Transverse colon (tissue), 4 donors: ENCODE results near the gene CCDC68. TPM values are rescaled to one million over a fixed set of nuclear protein-coding genes. Genes with fewer than 3 reads are reported as not detected.

Source experiments
- DNase-seq: peaks from one replicate; pipeline ENCODE4 v3.0.0-alpha.2; 2019
- H3K27ac ChIP-seq, 4 donors: fragments of 200-600 bp; sonication (generic); 2 replicates each; pipeline ENCODE4 v1.5.1; 2016 to 2018; ENCODE audit warnings: inconsistent platforms in 4 of 4
- H3K27me3 ChIP-seq: fragments of 200-600 bp; sonication (generic); 2 replicates; pipeline ENCODE4 v1.5.1; 2017; ENCODE audit warnings: inconsistent platforms
- H3K36me3 ChIP-seq, 4 donors: fragments of 200-600 bp; sonication (generic); 2 replicates each; pipeline ENCODE4 v1.5.1; 2017 to 2019; ENCODE audit warnings: inconsistent platforms in 4 of 4
- H3K4me1 ChIP-seq, 4 donors: fragments of 200-600 bp; sonication (generic); 2 replicates each; pipeline ENCODE4 v1.5.1; 2017 to 2020; ENCODE audit warnings: inconsistent platforms in 4 of 4
- H3K4me3 ChIP-seq, 4 donors: fragments of 200-600 bp; sonication (generic); 1 replicate in 1 of 4; 2 replicates in 3 of 4; pipeline versions ENCODE4 v1.5.1 to v1.6.1; 2017 to 2019; ENCODE audit warnings: inconsistent platforms in 4 of 4
- H3K9me3 ChIP-seq, 2 donors: fragments of 200-600 bp; sonication (generic); 2 replicates each; pipeline ENCODE4 v1.5.1; 2017 to 2019; ENCODE audit warnings: inconsistent platforms in 2 of 2
- EP300 ChIP-seq: sonication (generic); formaldehyde crosslinking; IDR thresholded peaks from one replicate; pipeline ENCODE4 v1.6.1; 2017; ENCODE audit warnings: antibody characterized with exemption, low read depth
- POLR2A ChIP-seq: fragments of 450-650 bp; IDR thresholded peaks from one replicate; pipeline ENCODE4 v1.6.1; 2016; ENCODE audit warnings: antibody characterized with exemption, mild to moderate bottlenecking, moderate library complexity
- POLR2AphosphoS5 ChIP-seq, 3 donors: sonication (generic); formaldehyde crosslinking; IDR thresholded peaks; one replicate each; pipeline ENCODE4 v1.6.1; 2016; ENCODE audit warnings: antibody characterized with exemption in 3 of 3
- WGBS, 2 donors: methylation state at CpG; one replicate each; pipeline ENCODE4 v1.1.5; 2018; ENCODE audit warnings: low coverage in 1 of 2; 5-methylcytosine and 5-hydroxymethylcytosine counted together
- in situ Hi-C, 4 donors: fragments of 200-750 bp; cut with MboI; loops; one replicate each; pipeline versions ENCODE4 v1.15.0 to v1.15.1; 2017; ENCODE audit warnings: low sequenced_read_pairs in 3 of 4, low pct_ligation_motif_present in 1 of 4, low pct_unique_long_range_greater_than_20kb in 1 of 4
- intact Hi-C: fragments of 100-400 bp; cut with DNase I; formaldehyde crosslinking; loops from one replicate; pipeline ENCODE4 v1.15.1; 2023; ENCODE audit warnings: low total_unique reads
- total RNA-seq, 4 donors: library from RNA; depleted of rRNA; stranded (reverse); fragments of >200 nt; gene quantifications; one replicate each; pipeline ENCODE4 v1.1.0, GENCODE V29; 2016
- TF ChIP-seq, protein P1 (sequence below), 5 experiments: fragments of 200-600 bp in 3 of 5; fragments of 450-650 bp in 2 of 5; sonication (generic) in 3 of 5; IDR thresholded peaks; 1 replicate in 2 of 5; 2 replicates in 3 of 5; pipeline ENCODE4 v1.5.1; 2016 to 2017; ENCODE audit warnings: antibody characterized with exemption in 5 of 5, inconsistent platforms in 3 of 5, mild to moderate bottlenecking in 2 of 5, moderate library complexity in 1 of 5

CCDC68 gene
- total RNA-seq, 4 donors from 2014 or later, result 24.9 to 109 (median 78.2) TPM

DNA sequence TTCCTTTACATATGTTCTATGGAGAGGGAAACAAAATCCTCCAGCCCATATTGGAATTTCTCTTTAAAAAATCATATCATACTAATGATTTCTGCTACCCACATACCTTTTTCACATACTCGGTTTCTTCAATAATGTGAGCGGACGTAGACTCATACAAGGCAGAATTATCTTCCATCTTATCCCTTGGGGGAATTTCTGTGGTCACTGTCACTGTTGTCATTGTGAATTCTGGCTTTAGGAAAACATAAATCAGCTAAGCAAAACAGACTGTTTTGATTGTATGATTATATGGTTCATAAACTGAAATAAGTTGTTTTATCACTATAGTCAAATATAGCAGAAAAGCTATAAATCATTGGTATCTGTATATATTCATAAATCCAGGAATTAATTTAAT lies 16.7 kb downstream of the CCDC68 start:
- Histone ChIP-seq H3K4me3 (no peak overlapping the region), H3K27me3 (no peaks in the 10 kb centered on the region), H3K36me3 (no peaks in the 10 kb centered on the region), H3K9me3 (no peaks in the 10 kb centered on the region), H3K27ac (no peak overlapping the region), H3K4me1 (peaks cover 0 to 26% (median 19%) of the 10 kb centered on the region in 4 donors)
- DNase-seq, result no peak
- intact Hi-C loops (no loop called here), in situ Hi-C loops (no loop called here)
- 90 to 92% methylated on average over 3 of the region's 3 CpGs for WGBS, 2 donors
- TF ChIP-seq POLR2AphosphoS5 (IDR thresholded peaks at IDR 0.05), result no peak

DNA sequence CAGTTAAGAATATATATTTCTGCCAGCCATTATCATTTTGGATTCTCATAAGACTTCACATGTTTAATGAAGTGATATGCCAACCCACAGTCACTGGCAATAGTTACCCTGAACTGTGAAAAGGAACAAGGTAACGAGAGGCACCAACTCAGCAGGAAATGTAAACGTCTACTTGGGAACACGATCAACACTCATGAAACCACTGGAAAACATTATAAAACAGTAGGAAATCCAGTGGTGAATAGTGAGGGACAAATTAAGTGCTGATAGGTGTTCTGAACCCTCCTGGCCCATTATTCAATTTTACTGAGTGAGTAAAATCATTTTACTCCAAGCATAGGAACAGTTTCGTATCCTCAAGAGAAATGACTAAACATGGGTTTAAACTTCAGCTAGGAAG lies 17.1 kb downstream of the CCDC68 start:
- no peak overlapping the region for H3K4me3 ChIP-seq
- TF ChIP-seq, protein P1, sequence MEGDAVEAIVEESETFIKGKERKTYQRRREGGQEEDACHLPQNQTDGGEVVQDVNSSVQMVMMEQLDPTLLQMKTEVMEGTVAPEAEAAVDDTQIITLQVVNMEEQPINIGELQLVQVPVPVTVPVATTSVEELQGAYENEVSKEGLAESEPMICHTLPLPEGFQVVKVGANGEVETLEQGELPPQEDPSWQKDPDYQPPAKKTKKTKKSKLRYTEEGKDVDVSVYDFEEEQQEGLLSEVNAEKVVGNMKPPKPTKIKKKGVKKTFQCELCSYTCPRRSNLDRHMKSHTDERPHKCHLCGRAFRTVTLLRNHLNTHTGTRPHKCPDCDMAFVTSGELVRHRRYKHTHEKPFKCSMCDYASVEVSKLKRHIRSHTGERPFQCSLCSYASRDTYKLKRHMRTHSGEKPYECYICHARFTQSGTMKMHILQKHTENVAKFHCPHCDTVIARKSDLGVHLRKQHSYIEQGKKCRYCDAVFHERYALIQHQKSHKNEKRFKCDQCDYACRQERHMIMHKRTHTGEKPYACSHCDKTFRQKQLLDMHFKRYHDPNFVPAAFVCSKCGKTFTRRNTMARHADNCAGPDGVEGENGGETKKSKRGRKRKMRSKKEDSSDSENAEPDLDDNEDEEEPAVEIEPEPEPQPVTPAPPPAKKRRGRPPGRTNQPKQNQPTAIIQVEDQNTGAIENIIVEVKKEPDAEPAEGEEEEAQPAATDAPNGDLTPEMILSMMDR (IDR thresholded peaks at IDR 0.05), result no peak
- TF ChIP-seq EP300 (no peak), POLR2A (no peak), POLR2AphosphoS5 (IDR thresholded peaks at IDR 0.05) (no peak)
- in situ Hi-C loops (no loop called here), intact Hi-C loops (no loop called here)
- H3K36me3 ChIP-seq, result no peaks in the 10 kb centered on the region
- peaks cover 0 to 21% (median 14%) of the 10 kb centered on the region in 4 donors for H3K4me1 ChIP-seq
- H3K27me3 ChIP-seq, result no peaks in the 10 kb centered on the region
- H3K27ac ChIP-seq, result no peak overlapping the region
- whole genome bisulfite sequencing, 2 donors, result 61 to 75% methylated on average over 4 of the region's 4 CpGs
- DNase-seq, result no peak
- H3K9me3 ChIP-seq, result no peaks in the 10 kb centered on the region

DNA sequence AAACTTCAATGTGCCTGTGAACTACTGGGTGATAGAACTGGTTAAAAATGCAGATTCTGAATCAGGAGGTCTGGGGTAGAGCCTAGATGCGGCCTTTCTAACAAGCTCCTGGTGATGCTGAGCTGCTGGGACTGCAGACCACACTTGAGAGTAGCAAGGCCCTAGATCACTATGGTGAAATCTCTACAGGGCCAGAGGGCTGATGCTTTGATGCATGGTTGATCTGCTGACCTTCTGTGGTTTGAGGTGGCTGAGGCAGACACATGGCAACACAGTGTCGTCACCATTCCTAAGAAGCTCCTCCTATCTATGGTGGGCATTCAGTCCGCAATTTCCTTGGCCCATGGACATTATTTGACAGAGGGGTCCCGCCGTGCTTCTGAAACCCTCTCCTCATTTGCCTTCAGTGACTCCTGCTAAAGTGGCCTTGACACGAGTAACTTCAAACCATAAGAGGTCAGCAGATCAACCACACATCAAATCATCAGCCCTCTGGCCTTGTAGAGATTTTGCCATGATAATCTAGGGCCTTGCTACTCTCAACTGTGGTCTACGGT lies 19.8 kb downstream of the CCDC68 start:
- intact Hi-C loops, result no loop called here
- WGBS, 2 donors, result 86% methylated on average over 7 of the region's 7 CpGs; no CpG with 5 or more reads in 1 of the 2 donors
- no peak for DNase-seq
- Histone ChIP-seq H3K4me3 (no peak overlapping the region), H3K27ac (no peak overlapping the region), H3K27me3 (no peaks in the 10 kb centered on the region), H3K9me3 (no peaks in the 10 kb centered on the region), H3K36me3 (no peaks in the 10 kb centered on the region), H3K4me1 (no peaks in the 10 kb centered on the region)
- in situ Hi-C loops, result no loop called here
- TF ChIP-seq POLR2A (no peak), EP300 (no peak), POLR2AphosphoS5 (IDR thresholded peaks at IDR 0.05) (no peak)
- TF ChIP-seq, protein P1 (IDR thresholded peaks at IDR 0.05), result no peak

DNA sequence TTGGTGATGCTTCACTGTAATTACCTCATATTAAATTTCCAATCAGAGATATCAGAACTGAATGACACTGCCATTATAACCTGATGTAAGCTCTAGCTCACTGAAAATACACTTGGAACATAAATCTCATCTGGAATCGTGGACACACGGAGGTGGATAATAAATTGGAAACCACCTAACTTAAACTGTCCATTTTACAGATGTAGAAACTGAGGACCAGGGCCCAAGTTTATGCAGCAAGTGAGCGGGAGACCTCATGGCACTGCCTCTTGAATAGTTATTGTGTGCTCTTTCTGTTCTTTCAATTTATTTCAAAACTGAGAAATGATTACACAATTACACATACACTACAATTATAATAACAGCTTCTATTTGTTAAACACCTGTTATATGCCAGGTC lies 20.8 kb downstream of the CCDC68 start:
- no peaks in the 10 kb centered on the region for H3K27me3 ChIP-seq
- in situ Hi-C loops, result no loop called here
- intact Hi-C loops, result no loop called here
- no peak overlapping the region for H3K27ac ChIP-seq
- H3K4me3 ChIP-seq, result no peak overlapping the region
- peaks cover 0 to 5% (median 0%) of the 10 kb centered on the region in 4 donors for H3K36me3 ChIP-seq
- no peaks in the 10 kb centered on the region for H3K4me1 ChIP-seq
- no peak for DNase-seq
- no peaks in the 10 kb centered on the region for H3K9me3 ChIP-seq
- WGBS, 2 donors, result 86 to 94% methylated on average over 3 of the region's 3 CpGs
- TF ChIP-seq POLR2AphosphoS5 (IDR thresholded peaks at IDR 0.05) (no peak), EP300 (no peak), POLR2A (no peak)
- TF ChIP-seq, protein P1 (IDR thresholded peaks at IDR 0.05), result no peak

DNA sequence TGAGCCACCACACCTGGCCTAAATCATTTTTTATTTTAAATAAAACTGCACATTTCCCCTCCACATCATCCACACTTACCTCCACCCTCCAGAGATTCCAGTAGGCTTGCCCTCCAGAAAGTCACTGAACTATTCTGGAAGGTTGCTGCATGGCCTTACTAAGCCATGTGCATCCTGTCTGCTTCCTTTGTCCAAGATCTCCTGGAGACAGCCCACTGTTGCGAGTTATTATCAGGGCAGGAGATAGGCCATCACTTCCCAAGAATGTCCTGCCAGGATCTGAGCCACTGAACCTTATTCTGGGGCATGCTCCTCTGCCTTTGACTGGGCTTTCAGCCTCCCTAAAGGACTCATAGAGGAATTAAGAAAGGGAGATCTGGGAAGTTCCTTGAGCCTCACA lies 26.8 kb downstream of the CCDC68 start:
- WGBS, 2 donors, result 0% methylated on average over 1 of the region's 1 CpG; no CpG with 5 or more reads in 1 of the 2 donors
- TF ChIP-seq POLR2AphosphoS5 (IDR thresholded peaks at IDR 0.05) (no peak), EP300 (no peak), POLR2A (no peak)
- TF ChIP-seq, protein P1 (IDR thresholded peaks at IDR 0.05), result no peak
- no peaks in the 10 kb centered on the region for H3K9me3 ChIP-seq
- no peak for DNase-seq
- in situ Hi-C loops, result no loop called here
- H3K4me3 ChIP-seq, result no peak overlapping the region
- no peaks in the 10 kb centered on the region for H3K27me3 ChIP-seq
- no peaks in the 10 kb centered on the region for H3K4me1 ChIP-seq
- intact Hi-C loops, result no loop called here
- H3K27ac ChIP-seq, result no peak overlapping the region
- H3K36me3 ChIP-seq, result peaks cover 0 to 5% (median 0%) of the 10 kb centered on the region in 4 donors
